SK-N-DZ (cell line): ENCODE data around the gene PYURF.

ENCODE experiments used
- DNase-seq: peaks from one replicate; pipeline ENCODE4 v3.0.0-alpha.2; 2015; ENCODE audit warnings: low spot score

PYURF gene

GRCh38 chr4:88514557-88515511 lies 8.7 kb downstream of the PYURF start:
- DNase-seq = no peak

- no peak for DNase-seq
Observed at GRCh38 chr4:88511236-88511635, 12.3 kb downstream of the PYURF start.

GRCh38 chr4:88503344-88503743 lies 20.2 kb downstream of the PYURF start:
- DNase-seq = no peak

- DNase-seq = no peak
Observed at GRCh38 chr4:88497859-88498409, 25.6 kb downstream of the PYURF start.

GRCh38 chr4:88489100-88489761 lies 34.3 kb downstream of the PYURF start:
- no peak for DNase-seq

- no peak for DNase-seq
Observed at GRCh38 chr4:88481537-88481936, 42.0 kb downstream of the PYURF start.

GRCh38 chr4:88478247-88478646 lies 45.3 kb downstream of the PYURF start:
- DNase-seq = no peak

GRCh38 chr4:88477229-88477860 lies 46.2 kb downstream of the PYURF start:
- DNase-seq = no peak
